Upper lobe of left lung (tissue), 6 donors: ENCODE results near the gene FEM1A. TPM values are rescaled to one million over a fixed set of nuclear protein-coding genes. Genes with fewer than 3 reads are reported as not detected.

Source experiments
- ATAC-seq, 2 donors: fragments of 200-7000 bp; cut with Tn5 transposase; one replicate each; pipeline ENCODE4 v1.9.1; 2022; ENCODE audit warnings: mild to moderate bottlenecking in 2 of 2, moderate library complexity in 2 of 2; ENCODE audit not compliant: low FRiP score in 2 of 2
- DNase-seq, 2 donors: peaks; one replicate each; pipeline ENCODE4 v3.0.0-alpha.2; 2019 to 2020
- H3K27ac ChIP-seq, 4 donors: fragments of 200-600 bp; sonication (generic); one replicate each; pipeline ENCODE4 v1.5.1; 2016 to 2019
- H3K27me3 ChIP-seq, 4 donors: fragments of 200-600 bp; sonication (generic); one replicate each; pipeline ENCODE4 v1.5.1; 2017 to 2019
- H3K36me3 ChIP-seq, 4 donors: fragments of 200-600 bp; sonication (generic); one replicate each; pipeline ENCODE4 v1.5.1; 2016 to 2019
- H3K4me1 ChIP-seq, 4 donors: fragments of 200-600 bp; sonication (generic); one replicate each; pipeline ENCODE4 v1.5.1; 2018 to 2019
- H3K4me3 ChIP-seq, 4 donors: fragments of 200-600 bp; sonication (generic); one replicate each; pipeline ENCODE4 v1.5.1; 2017 to 2019; ENCODE audit warnings: mild to moderate bottlenecking in 2 of 4, moderate library complexity in 1 of 4
- H3K9me3 ChIP-seq, 4 donors: fragments of 200-600 bp; sonication (generic); one replicate each; pipeline ENCODE4 v1.5.1; 2018 to 2019
- EP300 ChIP-seq, 4 donors: sonication (generic); formaldehyde crosslinking; IDR thresholded peaks; one replicate each; pipeline ENCODE4 v1.5.1; 2017; ENCODE audit warnings: antibody characterized with exemption in 4 of 4, control low read depth in 2 of 4
- POLR2A ChIP-seq, 4 donors: fragments of 450-650 bp; IDR thresholded peaks; one replicate each; pipeline ENCODE4 v1.5.1; 2016 to 2017; ENCODE audit warnings: antibody characterized with exemption in 4 of 4, mild to moderate bottlenecking in 2 of 4
- POLR2AphosphoS5 ChIP-seq, 2 donors: sonication (generic); formaldehyde crosslinking; IDR thresholded peaks; one replicate each; pipeline ENCODE4 v1.5.1; 2017; ENCODE audit warnings: antibody characterized with exemption in 2 of 2
- WGBS, 2 donors: methylation state at CpG; one replicate each; pipeline ENCODE4 v1.1.5; 2017 to 2018; 5-methylcytosine and 5-hydroxymethylcytosine counted together
- small RNA-seq, 4 donors: library from RNA; depleted of rRNA; stranded (forward); fragments of <200 nt; gene quantifications; one replicate each; pipeline ENCODE3, GENCODE V24; 2016
- total RNA-seq, 6 donors: library from RNA; depleted of rRNA in 4 of 6; stranded (reverse); fragments of >200 nt in 4 of 6; gene quantifications; one replicate each; pipeline versions ENCODE4 v1.1.0 to v1.2.1, GENCODE V29; 2016 to 2021
- TF ChIP-seq, protein P1 (sequence below), 6 experiments: fragments of 450-650 bp in 4 of 6; fragments of 200-600 bp in 2 of 6; sonication (generic) in 2 of 6; IDR thresholded peaks; one replicate each; pipeline ENCODE4 v1.5.1; 2016 to 2019; ENCODE audit warnings: antibody characterized with exemption in 6 of 6
- donor health status: DM: no; HTN: no; CAD: no; lungs with moderate emphysema.
- donor health status: DM: no; HTN: yes; CAD: no; lungs with severe emphysema.

FEM1A gene
- total RNA-seq, 6 donors from 2014 or later, result 15.6 to 22.2 (median 16.0) TPM

DNA sequence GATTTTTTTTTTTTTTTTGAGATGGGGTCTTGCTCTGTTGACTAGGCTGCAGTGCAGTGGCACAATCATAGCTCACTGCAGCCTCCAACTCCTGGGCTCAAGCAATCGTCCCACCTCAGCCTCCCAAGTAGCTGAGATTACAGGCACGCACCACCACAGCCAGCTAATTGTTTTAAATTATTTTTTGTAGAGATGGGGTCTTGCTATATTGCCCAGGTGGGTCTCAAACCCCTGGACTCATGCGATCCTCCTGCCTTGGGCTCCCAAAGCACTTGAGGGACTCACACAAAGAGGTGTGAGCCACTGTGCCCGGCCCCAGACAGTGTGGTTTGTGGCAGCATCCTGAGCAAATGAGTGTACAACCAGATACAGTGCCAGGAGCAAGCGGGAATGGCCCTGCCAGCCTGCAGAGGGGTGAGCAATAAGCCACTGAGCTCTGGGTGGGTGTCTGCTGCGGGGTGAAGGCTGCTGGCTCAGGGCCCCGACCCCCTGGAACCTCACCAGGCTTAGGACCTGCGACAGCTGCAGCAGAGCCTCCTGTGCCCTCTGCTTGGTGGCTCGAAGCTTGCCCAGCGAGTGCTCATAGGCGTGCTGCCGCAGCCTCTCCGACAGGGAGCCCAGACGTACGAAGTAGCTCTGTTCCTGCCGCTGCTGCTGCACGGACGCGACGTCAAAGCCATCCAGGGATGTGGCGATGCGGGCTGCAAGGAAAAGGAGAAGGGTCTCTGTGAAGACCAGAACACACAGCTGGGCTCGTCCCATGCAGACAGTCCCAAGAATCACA, 55.8 kb downstream of the FEM1A start:
- H3K4me3 ChIP-seq, result no peak overlapping the region
- peaks cover 3 to 88% (median 39%) of the 10 kb centered on the region in 4 donors for H3K36me3 ChIP-seq
- no peak overlapping the region for H3K27ac ChIP-seq
- ATAC-seq, result no peak
- no peaks in the 10 kb centered on the region for H3K9me3 ChIP-seq
- no peaks in the 10 kb centered on the region for H3K4me1 ChIP-seq
- H3K27me3 ChIP-seq, result no peaks in the 10 kb centered on the region
- TF ChIP-seq POLR2A (IDR thresholded peaks at IDR 0.05) (no peak), EP300 (IDR thresholded peaks at IDR 0.05) (no peak), POLR2AphosphoS5 (IDR thresholded peaks at IDR 0.05) (no peak)
- TF ChIP-seq, protein P1, sequence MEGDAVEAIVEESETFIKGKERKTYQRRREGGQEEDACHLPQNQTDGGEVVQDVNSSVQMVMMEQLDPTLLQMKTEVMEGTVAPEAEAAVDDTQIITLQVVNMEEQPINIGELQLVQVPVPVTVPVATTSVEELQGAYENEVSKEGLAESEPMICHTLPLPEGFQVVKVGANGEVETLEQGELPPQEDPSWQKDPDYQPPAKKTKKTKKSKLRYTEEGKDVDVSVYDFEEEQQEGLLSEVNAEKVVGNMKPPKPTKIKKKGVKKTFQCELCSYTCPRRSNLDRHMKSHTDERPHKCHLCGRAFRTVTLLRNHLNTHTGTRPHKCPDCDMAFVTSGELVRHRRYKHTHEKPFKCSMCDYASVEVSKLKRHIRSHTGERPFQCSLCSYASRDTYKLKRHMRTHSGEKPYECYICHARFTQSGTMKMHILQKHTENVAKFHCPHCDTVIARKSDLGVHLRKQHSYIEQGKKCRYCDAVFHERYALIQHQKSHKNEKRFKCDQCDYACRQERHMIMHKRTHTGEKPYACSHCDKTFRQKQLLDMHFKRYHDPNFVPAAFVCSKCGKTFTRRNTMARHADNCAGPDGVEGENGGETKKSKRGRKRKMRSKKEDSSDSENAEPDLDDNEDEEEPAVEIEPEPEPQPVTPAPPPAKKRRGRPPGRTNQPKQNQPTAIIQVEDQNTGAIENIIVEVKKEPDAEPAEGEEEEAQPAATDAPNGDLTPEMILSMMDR (IDR thresholded peaks at IDR 0.05), result no peak
- DNase-seq, result peak in 1 of 2 donors; percentile 74
- WGBS, 2 donors, result 98% methylated on average over 13 to 23 of the region's 23 CpGs

DNA sequence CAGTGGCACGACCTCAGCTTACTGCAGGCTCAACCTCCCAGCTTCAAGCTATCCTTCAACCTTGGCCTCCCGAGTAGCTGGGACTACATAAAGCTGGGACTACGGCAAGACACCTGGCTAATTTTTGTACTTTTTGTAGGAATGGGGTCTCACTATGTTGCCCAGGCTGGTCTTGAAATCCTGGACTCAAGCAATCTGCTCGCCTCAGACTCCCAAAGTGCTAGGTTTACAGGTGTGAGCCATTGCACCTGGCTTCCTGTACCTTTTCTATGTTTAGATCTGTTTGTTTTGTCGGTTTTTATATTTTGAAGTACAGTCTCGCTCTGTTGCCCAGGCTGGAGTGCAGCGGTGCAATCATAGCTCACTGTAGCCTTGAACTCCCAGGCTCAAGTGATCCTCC, 57.5 kb downstream of the FEM1A start:
- no peaks in the 10 kb centered on the region for H3K4me1 ChIP-seq
- ATAC-seq (no peak), DNase-seq (no peak)
- no peaks in the 10 kb centered on the region for H3K9me3 ChIP-seq
- H3K27me3 ChIP-seq, result no peaks in the 10 kb centered on the region
- H3K4me3 ChIP-seq, result no peak overlapping the region
- H3K36me3 ChIP-seq, result peaks cover 3 to 83% (median 39%) of the 10 kb centered on the region in 4 donors
- TF ChIP-seq EP300 (IDR thresholded peaks at IDR 0.05) (no peak), POLR2A (IDR thresholded peaks at IDR 0.05) (no peak), POLR2AphosphoS5 (IDR thresholded peaks at IDR 0.05) (no peak)
- TF ChIP-seq, protein P1 (IDR thresholded peaks at IDR 0.05), result no peak
- H3K27ac ChIP-seq, result no peak overlapping the region
- WGBS, 2 donors, result 93 to 98% methylated on average over 7 of the region's 7 CpGs

Small RNAs within 50 kb of the gene (small RNA-seq; reads per million reads assigned to genes)
- 0 reads per million in 4 donors for gene MIR7-3

Other genes with a start within 250 kb of the FEM1A start
- 10 to 100 TPM in 2 of 6 donors, 1 to 10 TPM in 4; 3.4 to 33.1 (median 7.6) TPM for gene SEMA6B, start 232.1 kb upstream of the FEM1A start, total RNA-seq
- gene TNFAIP8L1, start 152.2 kb upstream of the FEM1A start, total RNA-seq, result 10 to 100 TPM in 3 of 6 donors, 1 to 10 TPM in 3; 4.4 to 17.5 (median 11.4) TPM
- gene MYDGF, start 121.4 kb upstream of the FEM1A start, total RNA-seq, result 100 to 1,000 TPM in 1 of 6 donors, 10 to 100 TPM in 4, 1 to 10 TPM in 1; 6.3 to 121 (median 67.1) TPM
- gene DPP9, start 67.9 kb upstream of the FEM1A start, total RNA-seq, result 100 to 1,000 TPM in 2 of 6 donors, 10 to 100 TPM in 4; 55.1 to 255 (median 89.0) TPM
- 10 to 100 TPM in 5 of 6 donors, 1 to 10 TPM in 1; 9.0 to 23.3 (median 17.1) TPM for gene TICAM1, start 40.0 kb downstream of the FEM1A start, total RNA-seq
- 10 to 100 TPM; 29.3 to 55.1 (median 38.4) TPM for gene PLIN3, start 75.9 kb downstream of the FEM1A start, total RNA-seq
- gene ARRDC5, start 111.2 kb downstream of the FEM1A start, total RNA-seq, result 1 to 10 TPM in 2 of 6 donors, under 1 TPM in 3, not detected in 1; 0.34 to 6.8 (median 0.83) TPM
- gene UHRF1, start 117.8 kb downstream of the FEM1A start, total RNA-seq, result 1 to 10 TPM; 1.0 to 5.1 (median 2.3) TPM
- gene KDM4B, start 177.4 kb downstream of the FEM1A start, total RNA-seq, result 100 to 1,000 TPM in 1 of 6 donors, 10 to 100 TPM in 5; 28.1 to 112 (median 38.2) TPM